Ascending aorta (tissue), 2 donors: Measurements from ENCODE around the gene PSPH. TPM values are rescaled to one million over a fixed set of nuclear protein-coding genes. Genes with fewer than 3 reads are reported as not detected.
"Not testable (repeated sequence)": the region's sequence is repeated elsewhere in the genome, so short reads cannot be mapped to it uniquely, and the experiment has no call there.

Experiments used
- DNase-seq, 2 donors: peaks; one replicate each; pipeline ENCODE4 v3.0.0-alpha.2; 2019; ENCODE audit warnings: low spot score in 2 of 2
- H3K27ac ChIP-seq, 2 donors: fragments of 200-600 bp; sonication (generic); one replicate each; pipeline ENCODE4 v1.5.1; 2016 to 2017; ENCODE audit warnings: mild to moderate bottlenecking in 1 of 2
- H3K27me3 ChIP-seq: fragments of 200-600 bp; sonication (generic); one replicate; pipeline ENCODE4 v1.5.1; 2017
- H3K36me3 ChIP-seq, 2 donors: fragments of 200-600 bp; sonication (generic); one replicate each; pipeline ENCODE4 v1.5.1; 2016
- H3K4me1 ChIP-seq, 2 donors: fragments of 200-600 bp; sonication (generic); one replicate each; pipeline ENCODE4 v1.5.1; 2016 to 2017; ENCODE audit warnings: mild to moderate bottlenecking in 1 of 2
- H3K4me3 ChIP-seq, 2 donors: fragments of 200-600 bp; sonication (generic); one replicate each; pipeline ENCODE4 v1.5.1; 2016 to 2017; ENCODE audit warnings: mild to moderate bottlenecking in 1 of 2
- H3K9me3 ChIP-seq, 2 donors: fragments of 200-600 bp; sonication (generic); one replicate each; pipeline ENCODE4 v1.5.1; 2016
- intact Hi-C: fragments of 100-400 bp; cut with DNase I; formaldehyde crosslinking; loops from one replicate; pipeline ENCODE4 v1.15.1; 2023
- total RNA-seq: library from RNA; depleted of rRNA; stranded (reverse); fragments of >200 nt; gene quantifications from one replicate; pipeline ENCODE4 v1.1.0, GENCODE V29; 2016
- TF ChIP-seq, protein P1 (sequence below), 3 experiments: fragments of 200-600 bp in 2 of 3; fragments of 450-650 bp in 1 of 3; sonication (generic) in 2 of 3; IDR thresholded peaks; one replicate each; pipeline ENCODE4 v1.5.1; 2016 to 2019; ENCODE audit warnings: antibody characterized with exemption in 3 of 3, mild to moderate bottlenecking in 1 of 3, moderate library complexity in 1 of 3

The PSPH gene
- total RNA-seq, 1 donor from 2014 or later: not detected

DNA sequence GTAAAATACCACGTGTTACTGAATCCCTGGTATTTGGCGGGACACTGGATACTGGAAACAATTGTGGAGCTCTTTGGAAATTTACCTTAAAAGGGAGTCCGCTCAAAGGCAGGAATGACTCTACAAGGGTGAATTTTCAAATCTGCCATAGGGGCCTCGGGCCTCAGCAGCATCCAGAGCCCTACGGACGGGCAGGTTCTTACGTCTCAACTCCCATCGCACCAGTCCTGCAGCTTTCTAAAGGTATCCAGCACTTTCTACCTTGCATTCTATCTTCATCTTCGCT lies 248 bp downstream of the PSPH start:
- no peak for DNase-seq
- Histone ChIP-seq H3K27ac (peak overlapping the region; percentile 92 to 95), H3K4me1 (peaks cover 0 to 30% of the 10 kb centered on the region in 2 donors), H3K27me3 (no peaks in the 10 kb centered on the region), H3K36me3 (peaks cover 23 to 25% of the 10 kb centered on the region in 2 donors), H3K9me3 (no peaks in the 10 kb centered on the region), H3K4me3 (peak overlapping the region; percentile 94)
- intact Hi-C loops: loop anchor here (1.0 to 5.0 kb wide), 6 partner anchors 13 to 684 kb away; partner anchors contain the start of genes CHCHD2, LANCL2, NIPSNAP2 and SUMF2
- TF ChIP-seq, protein P1, sequence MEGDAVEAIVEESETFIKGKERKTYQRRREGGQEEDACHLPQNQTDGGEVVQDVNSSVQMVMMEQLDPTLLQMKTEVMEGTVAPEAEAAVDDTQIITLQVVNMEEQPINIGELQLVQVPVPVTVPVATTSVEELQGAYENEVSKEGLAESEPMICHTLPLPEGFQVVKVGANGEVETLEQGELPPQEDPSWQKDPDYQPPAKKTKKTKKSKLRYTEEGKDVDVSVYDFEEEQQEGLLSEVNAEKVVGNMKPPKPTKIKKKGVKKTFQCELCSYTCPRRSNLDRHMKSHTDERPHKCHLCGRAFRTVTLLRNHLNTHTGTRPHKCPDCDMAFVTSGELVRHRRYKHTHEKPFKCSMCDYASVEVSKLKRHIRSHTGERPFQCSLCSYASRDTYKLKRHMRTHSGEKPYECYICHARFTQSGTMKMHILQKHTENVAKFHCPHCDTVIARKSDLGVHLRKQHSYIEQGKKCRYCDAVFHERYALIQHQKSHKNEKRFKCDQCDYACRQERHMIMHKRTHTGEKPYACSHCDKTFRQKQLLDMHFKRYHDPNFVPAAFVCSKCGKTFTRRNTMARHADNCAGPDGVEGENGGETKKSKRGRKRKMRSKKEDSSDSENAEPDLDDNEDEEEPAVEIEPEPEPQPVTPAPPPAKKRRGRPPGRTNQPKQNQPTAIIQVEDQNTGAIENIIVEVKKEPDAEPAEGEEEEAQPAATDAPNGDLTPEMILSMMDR (IDR thresholded peaks at IDR 0.05): no peak

DNA sequence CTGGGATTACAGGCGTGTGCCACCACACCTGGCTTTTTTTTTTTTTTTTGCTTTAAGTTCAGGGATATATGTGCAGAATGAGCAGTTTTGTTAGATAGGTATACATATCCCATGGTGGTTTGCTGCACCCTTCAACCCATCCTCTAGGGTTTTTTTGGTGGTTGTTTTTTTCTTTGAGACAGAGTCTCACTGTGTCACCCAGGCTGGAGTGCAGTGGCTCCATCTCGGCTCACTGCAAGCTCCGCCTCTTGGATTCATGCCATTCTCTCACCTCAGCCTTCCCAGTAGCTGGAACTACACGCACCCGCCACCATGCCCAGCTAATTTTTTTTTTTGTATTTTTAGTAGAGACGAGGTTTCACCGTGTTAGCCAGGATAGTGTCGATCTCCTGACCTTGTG lies 2.5 kb downstream of the PSPH start:
- H3K36me3 ChIP-seq, intact Hi-C loops, DNase-seq, H3K9me3 ChIP-seq, H3K4me3 ChIP-seq, H3K27me3 ChIP-seq, H3K27ac ChIP-seq: not testable (repeated sequence)
- peaks cover 0 to 30% of the 10 kb centered on the region in 2 donors for H3K4me1 ChIP-seq

DNA sequence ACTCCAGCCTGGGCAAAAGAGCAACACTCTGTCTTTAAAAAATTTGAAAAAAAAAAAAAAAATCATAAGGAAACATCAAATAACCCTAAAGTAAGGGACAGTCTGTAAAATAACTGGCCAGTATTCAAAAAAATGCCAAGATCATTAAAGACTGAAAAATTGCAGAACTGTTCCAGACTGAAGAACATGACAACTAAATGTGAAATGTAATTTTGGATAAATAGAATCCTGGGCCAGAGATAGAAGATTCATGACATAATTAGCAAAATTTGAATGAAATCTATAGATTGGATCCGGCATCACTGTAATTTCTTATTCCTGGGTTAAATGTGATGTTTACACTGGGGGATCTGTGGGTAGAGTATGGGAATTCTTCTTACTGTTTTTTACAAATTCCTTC lies 3.0 kb downstream of the PSPH start:
- Histone ChIP-seq H3K4me3 (no peak overlapping the region), H3K4me1 (peaks cover 0 to 29% of the 10 kb centered on the region in 2 donors), H3K9me3 (no peaks in the 10 kb centered on the region), H3K27ac (no peak overlapping the region), H3K27me3 (no peaks in the 10 kb centered on the region), H3K36me3 (peaks cover 4 to 5% of the 10 kb centered on the region in 2 donors)
- DNase-seq: no peak
- intact Hi-C loops: no loop called here
- TF ChIP-seq, protein P1 (IDR thresholded peaks at IDR 0.05): no peak

DNA sequence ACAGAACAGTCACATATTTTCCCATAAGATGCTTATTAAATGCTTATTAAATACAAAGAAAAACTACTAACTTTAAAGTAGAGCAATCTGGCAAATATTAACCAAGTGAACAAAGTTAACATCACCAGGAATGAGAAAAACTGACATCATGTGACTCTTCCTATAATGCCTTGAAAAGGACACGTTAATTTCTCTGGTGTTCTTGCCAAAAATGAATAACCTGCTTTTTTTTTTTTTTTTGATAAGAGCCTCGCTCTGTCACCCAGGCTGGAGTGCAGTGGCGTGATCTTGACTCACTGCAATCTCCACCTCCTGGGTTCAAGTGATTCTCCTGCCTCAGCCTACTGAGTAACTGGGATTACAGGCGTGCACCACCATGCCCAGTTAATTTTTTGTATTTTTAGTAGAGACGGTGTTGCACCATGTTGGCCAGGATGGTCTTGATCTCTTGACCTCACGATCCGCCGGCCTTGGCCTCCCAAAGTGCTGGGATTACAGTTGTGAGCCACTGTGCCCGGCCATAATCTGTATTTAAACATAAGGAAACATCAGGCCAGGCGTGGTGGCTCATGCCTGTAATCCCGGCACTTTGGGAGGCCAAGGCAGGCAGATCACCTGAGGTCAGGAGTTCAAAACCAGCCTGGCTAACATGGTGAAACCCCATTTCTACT lies 3.7 kb downstream of the PSPH start:
- DNase-seq, H3K4me3 ChIP-seq, H3K27me3 ChIP-seq, intact Hi-C loops, H3K36me3 ChIP-seq, H3K9me3 ChIP-seq: not testable (repeated sequence)
- Histone ChIP-seq H3K4me1 (peaks cover 0 to 22% of the 10 kb centered on the region in 2 donors), H3K27ac (peak overlapping the region in 1 of 2 donors; percentile 45)

DNA sequence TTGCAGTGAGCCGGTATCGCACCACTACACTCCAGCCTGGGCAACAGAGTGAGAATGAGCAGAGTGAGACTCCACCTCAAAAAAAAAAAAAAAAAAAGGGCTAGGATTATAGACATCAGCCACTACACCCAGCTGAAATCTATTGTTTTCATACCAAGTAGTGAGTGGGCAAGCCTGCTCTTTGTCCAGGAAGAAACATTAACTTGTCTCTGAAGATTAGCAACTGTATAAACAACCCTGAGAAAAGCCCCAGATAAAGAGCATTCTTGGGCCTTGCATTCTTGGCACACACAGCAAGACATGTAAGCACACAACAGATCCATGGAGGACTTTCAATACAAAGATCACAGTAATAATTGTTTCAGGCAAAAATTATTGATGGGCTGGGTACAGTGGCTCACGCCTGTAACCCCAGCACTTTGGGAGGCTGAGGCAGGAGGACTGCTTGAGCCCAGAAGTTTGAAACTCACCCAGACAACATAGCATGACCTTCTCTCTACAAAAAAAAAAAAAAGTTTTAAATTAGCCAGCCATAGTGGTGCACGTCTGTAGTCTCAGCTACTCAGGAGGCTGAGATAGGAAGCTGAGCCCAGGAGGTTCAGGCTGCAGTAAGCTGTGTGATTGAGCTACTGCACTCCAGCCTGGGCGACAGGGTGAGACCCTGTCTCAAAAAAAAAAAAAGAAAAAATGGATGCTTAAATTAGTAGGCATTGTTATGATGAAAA lies 4.4 kb downstream of the PSPH start:
- H3K4me1 ChIP-seq: peaks cover 0 to 18% of the 10 kb centered on the region in 2 donors
- TF ChIP-seq, protein P1 (IDR thresholded peaks at IDR 0.05): no peak
- no peak for DNase-seq
- H3K27me3 ChIP-seq: no peaks in the 10 kb centered on the region
- no peaks in the 10 kb centered on the region for H3K36me3 ChIP-seq
- intact Hi-C loops: no loop called here
- H3K27ac ChIP-seq: peak overlapping the region; percentile 45 to 55
- no peaks in the 10 kb centered on the region for H3K9me3 ChIP-seq
- H3K4me3 ChIP-seq: no peak overlapping the region

DNA sequence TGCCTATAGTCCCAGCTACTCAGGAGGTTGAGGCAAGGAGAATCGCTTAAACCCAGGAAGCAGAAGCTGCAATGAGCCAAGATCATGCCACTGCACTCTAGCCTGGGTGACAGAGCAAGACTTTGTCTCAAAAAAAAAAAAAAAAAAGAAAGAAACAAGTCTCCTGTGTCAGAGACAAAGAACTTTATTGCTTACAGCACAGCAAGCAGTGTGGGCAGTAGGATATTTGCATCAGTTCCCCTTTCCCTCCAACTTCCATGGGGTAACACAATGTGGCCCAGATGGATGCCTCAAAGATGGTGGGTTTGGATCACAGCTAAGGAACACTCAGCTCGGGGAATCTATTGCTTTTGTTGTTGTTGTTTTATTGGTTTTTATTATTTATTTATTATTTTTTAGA lies 5.5 kb downstream of the PSPH start:
- intact Hi-C loops, H3K4me3 ChIP-seq, DNase-seq, H3K9me3 ChIP-seq, H3K27me3 ChIP-seq, H3K36me3 ChIP-seq, H3K27ac ChIP-seq: not testable (repeated sequence)
- H3K4me1 ChIP-seq: peaks cover 0 to 17% of the 10 kb centered on the region in 2 donors

DNA sequence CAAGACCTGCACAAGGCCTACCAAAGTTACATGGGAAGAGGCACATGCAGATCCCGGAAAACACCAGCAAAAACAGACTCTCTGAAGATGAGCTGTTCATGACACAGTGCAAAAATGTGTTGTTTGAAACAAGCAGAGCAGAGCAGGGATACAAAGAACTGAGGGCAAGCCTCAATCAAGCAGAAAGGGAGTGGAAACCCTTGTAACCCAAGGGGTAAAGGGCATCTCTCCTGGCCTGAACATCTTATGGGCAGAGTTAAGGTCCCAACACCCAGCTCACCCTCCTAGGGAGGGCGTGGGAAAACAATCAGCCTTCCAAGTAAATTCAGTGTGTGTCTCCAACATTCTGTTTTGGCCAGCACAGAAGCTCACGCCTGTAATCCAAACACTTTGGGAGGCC lies 10.5 kb downstream of the PSPH start:
- intact Hi-C loops: no loop called here
- Histone ChIP-seq H3K9me3 (no peaks in the 10 kb centered on the region), H3K27ac (no peak overlapping the region), H3K4me3 (no peak overlapping the region), H3K36me3 (no peaks in the 10 kb centered on the region), H3K4me1 (no peaks in the 10 kb centered on the region), H3K27me3 (no peaks in the 10 kb centered on the region)
- TF ChIP-seq, protein P1 (IDR thresholded peaks at IDR 0.05): no peak
- no peak for DNase-seq
